Esophagus squamous epithelium (tissue), 5 donors: ENCODE results near the gene PRKG1. TPM values are rescaled to one million over a fixed set of nuclear protein-coding genes. Genes with fewer than 3 reads are reported as not detected.

Experiments used
- DNase-seq: peaks from one replicate; lab custom pipeline; 2025; lab: John Stamatoyannopoulos, UW
- H3K27ac ChIP-seq, 4 donors: fragments of 200-600 bp; sonication (generic); one replicate each; pipeline ENCODE4 v1.5.1; 2016 to 2019; ENCODE audit warnings: mild to moderate bottlenecking in 1 of 4
- H3K27me3 ChIP-seq, 4 donors: fragments of 200-600 bp; sonication (generic); 1 replicate in 3 of 4; 2 replicates in 1 of 4; pipeline versions ENCODE4 v1.5.1 to v1.6.0; 2017 to 2021; ENCODE audit warnings: antibody characterized with exemption in 1 of 4
- H3K36me3 ChIP-seq, 3 donors: fragments of 200-600 bp; sonication (generic); one replicate each; pipeline ENCODE4 v1.5.1; 2016 to 2019
- H3K4me1 ChIP-seq, 3 donors: fragments of 200-600 bp; sonication (generic); one replicate each; pipeline ENCODE4 v1.5.1; 2017 to 2019
- H3K4me3 ChIP-seq, 4 donors: fragments of 200-600 bp; sonication (generic); 1 replicate in 3 of 4; 2 replicates in 1 of 4; pipeline ENCODE4 v1.5.1; 2016 to 2019; ENCODE audit warnings: mild to moderate bottlenecking in 2 of 4, moderate library complexity in 1 of 4
- H3K9me3 ChIP-seq, 3 donors: fragments of 200-600 bp; sonication (generic); one replicate each; pipeline ENCODE4 v1.5.1; 2016 to 2019
- CTCF ChIP-seq, 6 experiments: fragments of 450-650 bp in 4 of 6; fragments of 200-600 bp in 2 of 6; sonication (generic) in 2 of 6; IDR thresholded peaks; one replicate each; pipeline ENCODE4 v1.5.1; 2016 to 2019; ENCODE audit warnings: antibody characterized with exemption in 6 of 6, mild to moderate bottlenecking in 4 of 6, moderate library complexity in 4 of 6
- POLR2A ChIP-seq, 4 donors: fragments of 450-650 bp; IDR thresholded peaks; one replicate each; pipeline ENCODE4 v1.6.1; 2017; ENCODE audit warnings: antibody characterized with exemption in 4 of 4, mild to moderate bottlenecking in 4 of 4, moderate library complexity in 3 of 4
- WGBS, 2 donors: methylation state at CpG; one replicate each; pipeline ENCODE4 v1.1.5; 2018; 5-methylcytosine and 5-hydroxymethylcytosine counted together
- intact Hi-C: fragments of 100-400 bp; cut with DNase I; formaldehyde crosslinking; loops from one replicate; pipeline ENCODE4 v1.15.0; 2022
- total RNA-seq, 4 donors: library from RNA; depleted of rRNA; stranded (reverse); fragments of >200 nt; gene quantifications; one replicate each; pipeline ENCODE4 v1.1.0, GENCODE V29; 2016
- donor health status: DM: yes; HTN: yes; CAD: no.

Gene PRKG1
- total RNA-seq, 4 donors from 2014 or later = 2.0 to 10.9 (median 3.8) TPM

GRCh38 chr10:52221923-52222322, 1147.6 kb downstream of the PRKG1 start:
- Histone ChIP-seq H3K27ac (no peak overlapping the region), H3K4me3 (no peak overlapping the region), H3K4me1 (no peaks in the 10 kb centered on the region), H3K27me3 (no peaks in the 10 kb centered on the region), H3K9me3 (no peaks in the 10 kb centered on the region), H3K36me3 (no peaks in the 10 kb centered on the region)
- TF ChIP-seq CTCF (IDR thresholded peaks at IDR 0.05) (no peak), POLR2A (IDR thresholded peaks at IDR 0.05) (no peak)
- 63 to 79% methylated on average over 4 of the region's 4 CpGs for WGBS, 2 donors
- no peak for DNase-seq
- intact Hi-C loops = no loop called here

- peaks cover 0 to 5% (median 0%) of the 10 kb centered on the region in 3 donors for H3K4me1 ChIP-seq
- no peak for TF ChIP-seq CTCF (IDR thresholded peaks at IDR 0.05)
- TF ChIP-seq POLR2A (IDR thresholded peaks at IDR 0.05) = no peak
- no peaks in the 10 kb centered on the region for H3K9me3 ChIP-seq
- intact Hi-C loops = no loop called here
- H3K36me3 ChIP-seq = no peaks in the 10 kb centered on the region
- no peak overlapping the region for H3K27ac ChIP-seq
- no peak overlapping the region for H3K4me3 ChIP-seq
- no peak for DNase-seq
- no peaks in the 10 kb centered on the region for H3K27me3 ChIP-seq
- 16 to 19% methylated on average over 1 of the region's 1 CpG for WGBS, 2 donors
These were observed 1152.0 kb downstream of the PRKG1 start for GRCh38 chr10:52226197-52226847.

GRCh38 chr10:52228556-52228955, 1154.3 kb downstream of the PRKG1 start:
- WGBS, 2 donors = 34 to 44% methylated on average over 2 of the region's 2 CpGs
- H3K4me1 ChIP-seq = peaks cover 0 to 15% (median 0%) of the 10 kb centered on the region in 3 donors
- H3K36me3 ChIP-seq = no peaks in the 10 kb centered on the region
- intact Hi-C loops = no loop called here
- no peak for DNase-seq
- H3K27me3 ChIP-seq = no peaks in the 10 kb centered on the region
- no peak overlapping the region for H3K27ac ChIP-seq
- TF ChIP-seq CTCF (IDR thresholded peaks at IDR 0.05) = no peak
- no peak for TF ChIP-seq POLR2A (IDR thresholded peaks at IDR 0.05)
- no peak overlapping the region for H3K4me3 ChIP-seq
- no peaks in the 10 kb centered on the region for H3K9me3 ChIP-seq

GRCh38 chr10:52229291-52229931, 1155.1 kb downstream of the PRKG1 start:
- no peak overlapping the region for H3K27ac ChIP-seq
- H3K9me3 ChIP-seq = no peaks in the 10 kb centered on the region
- intact Hi-C loops = no loop called here
- H3K4me1 ChIP-seq = peaks cover 0 to 15% (median 0%) of the 10 kb centered on the region in 3 donors
- H3K36me3 ChIP-seq = no peaks in the 10 kb centered on the region
- no peak for TF ChIP-seq CTCF (IDR thresholded peaks at IDR 0.05)
- no peak for TF ChIP-seq POLR2A (IDR thresholded peaks at IDR 0.05)
- H3K27me3 ChIP-seq = no peaks in the 10 kb centered on the region
- 83 to 92% methylated on average over 2 of the region's 2 CpGs for WGBS, 2 donors
- DNase-seq = no peak
- H3K4me3 ChIP-seq = no peak overlapping the region
